Tibial nerve (tissue), 4 donors: ENCODE data around the gene BORCS6. TPM values are rescaled to one million over a fixed set of nuclear protein-coding genes. Genes with fewer than 3 reads are reported as not detected.

ENCODE experiments used
- DNase-seq, 2 donors: peaks; one replicate each; pipeline ENCODE4 v3.0.0-alpha.2; 2019; ENCODE audit warnings: low spot score in 2 of 2
- H3K27ac ChIP-seq, 4 donors: fragments of 200-600 bp; sonication (generic) in 3 of 4; one replicate each; pipeline ENCODE4 v1.5.1; 2017 to 2019; ENCODE audit warnings: mild to moderate bottlenecking in 1 of 4
- H3K27me3 ChIP-seq, 2 donors: fragments of 200-600 bp; sonication (generic) in 1 of 2; one replicate each; pipeline versions ENCODE4 v1.5.1 to v1.6.0; 2017 to 2019
- H3K36me3 ChIP-seq, 3 donors: fragments of 200-600 bp; sonication (generic); one replicate each; pipeline ENCODE4 v1.5.1; 2018 to 2019
- H3K4me1 ChIP-seq, 4 donors: fragments of 200-600 bp; sonication (generic) in 3 of 4; one replicate each; pipeline ENCODE4 v1.5.1; 2017 to 2019
- H3K4me3 ChIP-seq, 4 donors: fragments of 200-600 bp; sonication (generic) in 3 of 4; one replicate each; pipeline ENCODE4 v1.5.1; 2017 to 2019; ENCODE audit warnings: mild to moderate bottlenecking in 1 of 4, moderate library complexity in 1 of 4
- H3K9me3 ChIP-seq, 4 donors: fragments of 200-600 bp; sonication (generic) in 3 of 4; one replicate each; pipeline ENCODE4 v1.5.1; 2017 to 2019
- CTCF ChIP-seq, 5 experiments: fragments of 200-600 bp in 3 of 5; fragments of 450-650 bp in 2 of 5; sonication (generic) in 3 of 5; IDR thresholded peaks; one replicate each; pipeline ENCODE4 v1.5.1; 2016 to 2019; ENCODE audit warnings: antibody characterized with exemption in 5 of 5, mild to moderate bottlenecking in 3 of 5, moderate library complexity in 2 of 5
- EP300 ChIP-seq, 2 donors: sonication (generic); formaldehyde crosslinking; IDR thresholded peaks; one replicate each; pipeline ENCODE4 v1.6.1; 2017; ENCODE audit warnings: antibody characterized with exemption in 2 of 2, mild to moderate bottlenecking in 1 of 2
- POLR2A ChIP-seq, 2 donors: fragments of 450-650 bp; IDR thresholded peaks; one replicate each; pipeline ENCODE4 v1.6.1; 2017; ENCODE audit warnings: antibody characterized with exemption in 2 of 2, mild to moderate bottlenecking in 2 of 2, moderate library complexity in 2 of 2
- WGBS, 2 donors: methylation state at CpG; one replicate each; pipeline ENCODE4 v1.1.5; 2018; 5-methylcytosine and 5-hydroxymethylcytosine counted together
- total RNA-seq, 4 donors: library from RNA; depleted of rRNA; stranded (reverse); fragments of >200 nt; gene quantifications; one replicate each; pipeline ENCODE4 v1.1.0, GENCODE V29; 2016

Gene BORCS6
- total RNA-seq, 4 donors from 2014 or later, result 13.8 to 22.4 (median 19.4) TPM

- no peak for DNase-seq
- 0 to 2% methylated on average over 8 to 11 of the region's 11 CpGs for WGBS, 2 donors
- Histone ChIP-seq H3K9me3 (no peaks in the 10 kb centered on the region), H3K27ac (peak overlapping the region; percentile 98 to 100 (median 100)), H3K4me1 (peaks cover 3 to 52% (median 42%) of the 10 kb centered on the region in 4 donors), H3K4me3 (peak overlapping the region; percentile 81 to 92 (median 89)), H3K36me3 (peaks cover 0 to 21% (median 2%) of the 10 kb centered on the region in 3 donors), H3K27me3 (no peaks in the 10 kb centered on the region)
- no peak for TF ChIP-seq CTCF (IDR thresholded peaks at IDR 0.05)
- no peak for TF ChIP-seq EP300 (IDR thresholded peaks at IDR 0.05)
- TF ChIP-seq POLR2A (IDR thresholded peaks at IDR 0.05), result no peak
These were observed 34.1 kb downstream of the BORCS6 start for GRCh38 chr17:8155996-8156245.

DNA sequence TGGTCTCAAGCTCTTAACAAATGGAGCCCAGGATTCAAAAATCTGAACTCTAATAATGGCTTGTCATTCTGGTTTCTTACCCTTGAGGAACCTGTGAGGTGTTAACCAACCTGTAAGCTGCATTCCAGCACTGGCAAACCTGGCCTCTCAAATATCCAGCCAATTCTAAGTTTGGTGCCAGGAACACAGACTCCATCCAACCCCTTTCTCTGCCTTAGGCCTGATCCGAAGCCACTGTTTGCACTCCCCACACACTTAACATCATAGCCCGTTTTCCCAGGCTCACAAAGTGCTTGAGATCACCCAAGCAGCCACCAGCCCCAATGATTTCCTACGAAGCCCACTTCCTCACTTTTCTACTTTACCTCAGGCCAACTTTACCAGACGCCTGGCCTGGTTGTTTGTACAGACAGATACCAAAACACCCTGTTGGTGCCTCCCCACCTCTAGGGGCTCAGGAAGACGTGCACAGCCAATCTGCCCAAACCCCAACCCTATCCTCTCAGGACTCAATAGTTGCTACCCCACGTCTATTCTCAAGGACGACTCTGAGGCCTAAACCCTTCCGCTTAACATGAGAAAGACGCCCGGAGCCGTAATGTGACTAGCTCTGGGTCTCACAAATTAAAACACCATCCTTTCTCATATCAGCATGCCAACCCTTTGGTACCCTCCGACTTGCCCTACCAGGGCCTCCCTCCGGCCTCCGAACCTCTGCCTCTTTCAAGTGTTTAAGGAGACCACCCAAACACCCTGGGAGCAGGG lies 34.6 kb downstream of the BORCS6 start:
- peak in 1 of 2 donors; percentile 40 for DNase-seq
- no peak for TF ChIP-seq EP300 (IDR thresholded peaks at IDR 0.05)
- TF ChIP-seq CTCF (IDR thresholded peaks at IDR 0.05), result no peak
- no peak for TF ChIP-seq POLR2A (IDR thresholded peaks at IDR 0.05)
- H3K4me3 ChIP-seq, result peak overlapping the region; percentile 81 to 92 (median 89)
- peak overlapping the region; percentile 98 to 100 (median 100) for H3K27ac ChIP-seq
- WGBS, 2 donors, result 14 to 21% methylated on average over 14 of the region's 14 CpGs
- H3K27me3 ChIP-seq, result no peaks in the 10 kb centered on the region
- peaks cover 0 to 20% (median 0%) of the 10 kb centered on the region in 3 donors for H3K36me3 ChIP-seq
- H3K9me3 ChIP-seq, result no peaks in the 10 kb centered on the region
- peaks cover 3 to 52% (median 42%) of the 10 kb centered on the region in 4 donors for H3K4me1 ChIP-seq

GRCh38 chr17:8154608-8155155 lies 35.3 kb downstream of the BORCS6 start:
- H3K9me3 ChIP-seq, result no peaks in the 10 kb centered on the region
- H3K36me3 ChIP-seq, result peaks cover 4 to 22% (median 6%) of the 10 kb centered on the region in 3 donors
- WGBS, 2 donors, result 10 to 13% methylated on average over 11 of the region's 11 CpGs
- H3K27ac ChIP-seq, result peak overlapping the region; percentile 98 to 100 (median 100)
- peak overlapping the region; percentile 81 to 92 (median 89) for H3K4me3 ChIP-seq
- TF ChIP-seq POLR2A (IDR thresholded peaks at IDR 0.05) (peak in 1 of 2 donors; percentile 21), CTCF (IDR thresholded peaks at IDR 0.05) (no peak)
- H3K27me3 ChIP-seq, result no peaks in the 10 kb centered on the region
- peaks cover 3 to 53% (median 45%) of the 10 kb centered on the region in 4 donors for H3K4me1 ChIP-seq
- no peak for DNase-seq

DNA sequence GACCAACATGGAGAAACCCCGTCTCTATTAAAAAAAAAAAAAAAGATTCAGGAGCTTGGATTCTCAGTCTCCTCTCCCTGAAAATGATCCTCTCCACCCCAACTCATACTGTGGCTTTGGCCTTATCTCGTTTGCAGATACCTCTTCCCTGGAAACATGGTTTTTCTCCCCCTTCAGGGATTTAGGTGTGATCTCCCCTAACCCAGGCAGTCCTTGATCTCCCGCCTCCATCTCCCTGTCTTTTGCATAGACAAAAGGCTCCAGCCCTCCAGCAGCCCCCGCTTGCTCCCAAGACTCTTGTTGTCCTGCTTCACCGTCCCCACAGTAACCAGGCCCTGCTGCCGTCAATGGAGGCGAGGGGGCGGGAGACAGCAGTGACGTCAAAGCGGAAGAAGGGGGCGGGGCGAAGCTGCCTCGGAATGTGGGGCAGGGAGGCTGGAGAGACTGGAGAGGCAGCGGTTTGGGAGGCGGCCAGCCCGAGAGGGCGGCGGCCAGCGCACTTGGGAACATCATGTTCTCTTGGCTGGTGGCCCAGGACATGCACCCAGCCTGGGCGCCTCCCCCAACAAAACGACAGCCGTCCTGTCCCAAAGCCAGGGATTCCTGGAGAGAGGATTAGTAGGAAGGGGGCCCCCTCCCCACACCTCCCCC lies 35.9 kb downstream of the BORCS6 start:
- Histone ChIP-seq H3K36me3 (peaks cover 10 to 22% (median 12%) of the 10 kb centered on the region in 3 donors), H3K9me3 (no peaks in the 10 kb centered on the region), H3K27me3 (no peaks in the 10 kb centered on the region), H3K27ac (peak overlapping the region; percentile 98 to 100 (median 100)), H3K4me3 (peak overlapping the region; percentile 81 to 92 (median 89)), H3K4me1 (peaks cover 3 to 53% (median 43%) of the 10 kb centered on the region in 4 donors)
- peak in 1 of 5 experiments; percentile 49 for TF ChIP-seq CTCF (IDR thresholded peaks at IDR 0.05)
- peak; percentile 90 to 94 for TF ChIP-seq POLR2A (IDR thresholded peaks at IDR 0.05)
- TF ChIP-seq EP300 (IDR thresholded peaks at IDR 0.05), result peak; percentile 100
- DNase-seq, result peak; percentile 100
- 0 to 10% methylated on average over 12 to 17 of the region's 22 CpGs for WGBS, 2 donors
